Stomach (tissue), 9 donors: ENCODE data around the gene LCN10. TPM values are rescaled to one million over a fixed set of nuclear protein-coding genes. Genes with fewer than 3 reads are reported as not detected.

Source experiments
- DNase-seq, 2 donors: peaks; one replicate each; pipeline versions ENCODE4 v3.0.0 to v3.0.0-alpha.2; 2013 to 2019
- H3K27ac ChIP-seq, 5 donors: fragments of 200-600 bp in 4 of 5; sonication (generic) in 4 of 5; one replicate each; pipeline ENCODE4 v1.5.1; 2013 to 2019; ENCODE audit warnings: mild to moderate bottlenecking in 1 of 5, moderate library complexity in 1 of 5
- H3K27me3 ChIP-seq, 3 donors: fragments of 200-600 bp; sonication (generic); one replicate each; pipeline ENCODE4 v1.5.1; 2017 to 2019; ENCODE audit warnings: mixed run types in 1 of 3
- H3K36me3 ChIP-seq, 4 donors: fragments of 200-600 bp; sonication (generic); 1 replicate in 3 of 4; 2 replicates in 1 of 4; pipeline ENCODE4 v1.5.1; 2016 to 2019
- H3K4me1 ChIP-seq, 4 donors: fragments of 200-600 bp; sonication (generic); one replicate each; pipeline ENCODE4 v1.5.1; 2016 to 2019
- H3K4me3 ChIP-seq, 4 donors: fragments of 200-600 bp; sonication (generic) in 3 of 4; one replicate each; pipeline ENCODE4 v1.5.1; 2016 to 2019; ENCODE audit warnings: mild to moderate bottlenecking in 1 of 4
- H3K9me3 ChIP-seq, 4 donors: fragments of 200-600 bp; sonication (generic); one replicate each; pipeline ENCODE4 v1.5.1; 2016 to 2019
- CTCF ChIP-seq, 7 experiments: fragments of 450-650 bp in 4 of 7; fragments of 200-600 bp in 3 of 7; sonication (generic) in 3 of 7; IDR thresholded peaks; one replicate each; pipeline ENCODE4 v1.5.1; 2016 to 2019; ENCODE audit warnings: antibody characterized with exemption in 7 of 7, control low read depth in 2 of 7, mild to moderate bottlenecking in 1 of 7
- EP300 ChIP-seq: sonication (generic); formaldehyde crosslinking; IDR thresholded peaks from one replicate; pipeline ENCODE4 v1.6.1; 2017; ENCODE audit warnings: antibody characterized with exemption
- POLR2A ChIP-seq, 4 donors: fragments of 450-650 bp; IDR thresholded peaks; one replicate each; pipeline ENCODE4 v1.6.1; 2016; ENCODE audit warnings: antibody characterized with exemption in 4 of 4, control low read depth in 2 of 4, mild to moderate bottlenecking in 1 of 4, moderate library complexity in 1 of 4
- POLR2AphosphoS5 ChIP-seq, 3 donors: sonication (generic); formaldehyde crosslinking; IDR thresholded peaks; one replicate each; pipeline ENCODE4 v1.6.1; 2016; ENCODE audit warnings: antibody characterized with exemption in 3 of 3
- WGBS, 5 donors: extraction: QIAGEN DNeasy Blood & Tissue Kit in 3 of 5; methylation state at CpG; one replicate each; pipeline versions ENCODE4 v1.1.5 to v1.1.7; 2013 to 2018; 5-methylcytosine and 5-hydroxymethylcytosine counted together
- intact Hi-C: fragments of 100-400 bp; cut with DNase I; formaldehyde crosslinking; loops from one replicate; pipeline ENCODE4 v1.15.1; 2023; ENCODE audit warnings: low total_unique reads
- polyA plus RNA-seq, 3 donors: library from polyadenylated mRNA; stranded (reverse); fragments of 200-250 nt; gene quantifications; one replicate each; pipeline ENCODE4 v1.2.3, GENCODE V29; 2013
- total RNA-seq, 5 donors: library from RNA; depleted of rRNA; stranded (reverse); fragments of >200 nt; gene quantifications; one replicate each; pipeline versions ENCODE4 v1.1.0 to v1.2.3, GENCODE V29; 2014 to 2016
- donor health status: healthy with polysubstance abuse.
- donor health status: Bipolar disorder and iron deficiency.
- donor health status: healthy.

LCN10 gene
- total and polyA plus RNA-seq, 8 donors = 0.58 to 25.5 (median 8.5) TPM

- H3K4me3 ChIP-seq = no peak overlapping the region
- TF ChIP-seq EP300 = no peak
- no peak for TF ChIP-seq POLR2A (IDR thresholded peaks at IDR 0.05)
- no peak for TF ChIP-seq POLR2AphosphoS5 (IDR thresholded peaks at IDR 0.05)
- no peak for TF ChIP-seq CTCF (IDR thresholded peaks at IDR 0.05)
- no peak for DNase-seq
Measured at GRCh38 chr9:136765041-136765440, 22.3 kb upstream of the LCN10 start.

GRCh38 chr9:136764301-136764891 lies 21.7 kb upstream of the LCN10 start, which contains the start of gene LCN15:
Gene LCN15 (minus strand): TSS chr9:136764518. CDS start chr9:136764488, 30 bp downstream.
- TF ChIP-seq CTCF (IDR thresholded peaks at IDR 0.05) = no peak
- no peak for TF ChIP-seq POLR2A (IDR thresholded peaks at IDR 0.05)
- no peak for TF ChIP-seq POLR2AphosphoS5 (IDR thresholded peaks at IDR 0.05)
- TF ChIP-seq EP300 = no peak
- Histone ChIP-seq H3K36me3 (no peaks in the 10 kb centered on the region), H3K4me1 (peaks cover 0 to 16% (median 14%) of the 10 kb centered on the region in 4 donors), H3K27ac (no peak within 1 kb of the TSS), H3K4me3 (no peak within 1 kb of the TSS), H3K9me3 (no peaks in the 10 kb centered on the region), H3K27me3 (peaks cover 0 to 85% (median 12%) of the 10 kb centered on the region in 3 donors)
- intact Hi-C loops = no loop called here
- WGBS, 5 donors = 68 to 82% (median 76%) methylated on average over 5 to 14 of the region's 14 CpGs
- DNase-seq = no peak

More at GRCh38 chr9:136765041-136765440, 22.3 kb upstream of the LCN10 start:
- no peak overlapping the region for H3K27ac ChIP-seq
- intact Hi-C loops = no loop called here
- H3K27me3 ChIP-seq = peaks cover 0 to 83% (median 12%) of the 10 kb centered on the region in 3 donors
- H3K4me1 ChIP-seq = peaks cover 0 to 21% (median 15%) of the 10 kb centered on the region in 4 donors
- 73 to 90% (median 79%) methylated on average over 4 to 14 of the region's 14 CpGs for WGBS, 5 donors
- H3K9me3 ChIP-seq = no peaks in the 10 kb centered on the region
- H3K36me3 ChIP-seq = no peaks in the 10 kb centered on the region

- H3K4me1 ChIP-seq = peaks cover 0 to 16% (median 14%) of the 10 kb centered on the region in 4 donors
- no peaks in the 10 kb centered on the region for H3K36me3 ChIP-seq
- intact Hi-C loops = no loop called here
- no peak for DNase-seq
- H3K27me3 ChIP-seq = peaks cover 0 to 88% (median 12%) of the 10 kb centered on the region in 3 donors
- no peak overlapping the region for H3K27ac ChIP-seq
- H3K4me3 ChIP-seq = no peak overlapping the region
- H3K9me3 ChIP-seq = no peaks in the 10 kb centered on the region
- TF ChIP-seq EP300 (no peak), POLR2A (IDR thresholded peaks at IDR 0.05) (no peak), POLR2AphosphoS5 (IDR thresholded peaks at IDR 0.05) (no peak), CTCF (IDR thresholded peaks at IDR 0.05) (no peak)
- WGBS, 5 donors = 77 to 92% (median 85%) methylated on average over 5 to 14 of the region's 14 CpGs
Measured at GRCh38 chr9:136763649-136764035, 20.9 kb upstream of the LCN10 start.

- Histone ChIP-seq H3K4me3 (no peak overlapping the region), H3K9me3 (no peaks in the 10 kb centered on the region), H3K4me1 (peaks cover 0 to 16% (median 14%) of the 10 kb centered on the region in 4 donors), H3K36me3 (no peaks in the 10 kb centered on the region), H3K27ac (no peak overlapping the region), H3K27me3 (peaks cover 0 to 83% (median 12%) of the 10 kb centered on the region in 3 donors)
- intact Hi-C loops = no loop called here
- DNase-seq = peak; percentile 56 to 78
- WGBS, 5 donors = 15 to 19% (median 18%) methylated on average over 8 to 37 of the region's 37 CpGs
- TF ChIP-seq POLR2A (IDR thresholded peaks at IDR 0.05) (no peak), POLR2AphosphoS5 (IDR thresholded peaks at IDR 0.05) (no peak), CTCF (IDR thresholded peaks at IDR 0.05) (no peak), EP300 (no peak)
Measured at GRCh38 chr9:136762915-136763648, 20.3 kb upstream of the LCN10 start.
